Erythroblast (primary cell): ENCODE data around the gene NDUFA13.
A peak's percentile ranks its signal among the peaks of the same experiment; 100 is the strongest.

ENCODE experiments used
- DNase-seq, 2 experiments: peaks; one replicate each; lab custom pipeline; 2025; lab: John Stamatoyannopoulos, UW
- GATA1 ChIP-seq: IDR thresholded peaks from 2 replicates; pipeline ENCODE4 v1.6.1; 2011; ENCODE audit warnings: low read depth, mild to moderate bottlenecking, control low read depth, low read length, moderate library complexity
- POLR2A ChIP-seq: IDR thresholded peaks from 2 replicates; pipeline ENCODE4 v1.6.1; 2011; ENCODE audit warnings: mild to moderate bottlenecking, low read length

NDUFA13 gene

DNA sequence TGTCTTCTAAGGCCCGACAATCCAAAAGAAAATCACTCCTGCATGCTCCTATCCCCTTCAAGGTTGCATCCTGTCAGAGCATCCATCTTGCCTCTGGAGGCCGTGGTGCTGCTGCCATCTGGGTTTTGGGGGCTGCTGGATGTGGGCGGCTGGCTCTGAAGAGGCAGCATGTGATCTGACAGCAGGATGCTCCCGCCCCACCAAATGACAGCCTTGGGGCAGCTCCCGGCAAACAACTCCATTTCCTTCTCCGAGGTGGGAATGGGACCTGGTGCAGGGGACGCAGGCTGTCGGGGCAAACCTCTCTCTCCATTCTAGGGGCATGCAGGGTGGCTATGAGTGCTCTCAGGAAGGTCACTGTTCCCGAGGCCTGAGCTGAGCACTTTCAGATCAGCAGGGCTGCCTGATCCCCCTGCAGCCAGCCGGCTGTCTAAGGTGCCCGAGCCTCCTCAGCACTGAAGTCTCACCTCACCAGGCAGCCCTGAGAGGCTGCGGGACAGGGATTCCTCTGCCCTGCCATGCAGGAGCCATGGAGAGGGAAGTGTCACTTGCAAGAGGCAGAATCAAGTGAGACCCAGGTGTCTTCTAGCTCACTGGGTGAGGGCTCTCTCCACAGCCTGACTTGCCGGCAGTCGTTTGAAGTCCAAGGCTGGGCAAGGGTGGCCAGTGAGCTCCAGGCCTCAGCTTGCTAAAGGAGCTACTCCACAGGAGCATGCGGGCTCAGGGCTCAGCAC, 29.5 kb upstream of the NDUFA13 start:
- TF ChIP-seq POLR2A = no peak
- TF ChIP-seq GATA1 = no peak
- no peak for DNase-seq

DNA sequence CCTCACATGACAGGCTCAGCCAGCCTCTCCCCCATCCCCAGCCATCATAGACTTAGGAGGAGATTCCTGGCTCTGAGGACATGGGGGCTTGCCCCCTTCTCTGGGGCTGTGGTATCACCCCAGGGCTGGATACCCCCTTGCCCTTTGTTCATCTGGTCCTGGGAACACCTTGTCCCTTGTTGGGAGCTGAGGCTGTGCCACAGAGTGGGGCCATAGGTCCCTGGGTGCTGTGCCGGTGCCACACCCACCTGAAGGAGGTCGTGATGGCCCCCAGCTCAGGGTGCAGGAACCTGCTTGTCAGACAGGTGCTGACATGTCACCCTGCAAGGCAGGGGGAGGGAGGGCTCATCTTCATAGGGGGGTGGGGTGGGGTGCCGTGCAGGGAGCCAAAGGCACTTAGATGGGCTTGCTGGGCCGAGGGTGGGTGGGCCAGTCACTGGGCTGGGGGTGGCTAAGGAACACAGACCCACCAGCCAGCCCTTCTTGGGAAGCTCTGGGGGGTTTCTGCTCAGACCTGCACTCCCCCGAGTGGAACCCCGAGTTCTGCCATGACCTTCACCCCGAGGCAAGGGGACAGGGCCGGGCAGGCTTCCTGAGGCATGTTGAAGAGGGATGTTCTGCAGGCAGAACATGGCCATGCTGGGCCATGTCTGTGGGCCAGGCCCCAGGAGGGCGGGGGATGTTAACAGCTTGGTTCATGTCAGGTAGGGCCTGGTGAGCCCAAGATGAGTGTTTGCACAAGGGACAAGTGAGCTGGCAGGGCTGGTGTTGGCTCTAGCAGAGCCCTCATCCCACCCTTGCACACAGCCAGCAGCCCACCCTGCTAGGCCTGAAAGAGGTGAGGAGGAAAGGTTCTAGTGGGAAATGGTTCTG, 28.7 kb upstream of the NDUFA13 start:
- TF ChIP-seq POLR2A (no peak), GATA1 (no peak)
- DNase-seq = peak in 1 of 2 experiments; percentile 44

GRCh38 chr19:19487950-19488874, 27.8 kb upstream of the NDUFA13 start:
- TF ChIP-seq GATA1 = no peak
- no peak for TF ChIP-seq POLR2A
- peak; percentile 90 to 91 for DNase-seq

GRCh38 chr19:19488875-19489690, 26.9 kb upstream of the NDUFA13 start:
- TF ChIP-seq POLR2A (peak; percentile 41), GATA1 (no peak)
- DNase-seq = peak; percentile 96

DNA sequence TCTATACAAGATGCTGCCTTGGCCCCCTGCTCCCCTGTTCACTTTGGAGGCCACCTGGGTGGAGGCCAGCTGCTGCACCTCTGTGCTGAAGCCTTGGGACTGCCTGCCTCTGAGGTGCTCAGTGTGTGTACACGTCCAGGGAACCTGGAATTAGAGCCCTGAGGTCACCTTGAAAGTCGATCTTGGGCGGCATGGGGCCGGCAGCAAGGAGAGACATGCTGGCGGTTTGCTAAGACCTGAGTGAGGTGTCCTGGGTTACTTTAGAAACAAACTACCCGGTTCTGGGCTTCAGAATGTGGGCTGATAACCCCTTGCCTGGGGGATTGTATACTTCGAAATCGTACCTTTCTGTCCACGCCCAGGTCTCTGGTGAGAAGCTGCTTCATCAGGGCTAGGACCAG, 26.2 kb upstream of the NDUFA13 start:
- DNase-seq = no peak
- TF ChIP-seq POLR2A = no peak
- TF ChIP-seq GATA1 = no peak

DNA sequence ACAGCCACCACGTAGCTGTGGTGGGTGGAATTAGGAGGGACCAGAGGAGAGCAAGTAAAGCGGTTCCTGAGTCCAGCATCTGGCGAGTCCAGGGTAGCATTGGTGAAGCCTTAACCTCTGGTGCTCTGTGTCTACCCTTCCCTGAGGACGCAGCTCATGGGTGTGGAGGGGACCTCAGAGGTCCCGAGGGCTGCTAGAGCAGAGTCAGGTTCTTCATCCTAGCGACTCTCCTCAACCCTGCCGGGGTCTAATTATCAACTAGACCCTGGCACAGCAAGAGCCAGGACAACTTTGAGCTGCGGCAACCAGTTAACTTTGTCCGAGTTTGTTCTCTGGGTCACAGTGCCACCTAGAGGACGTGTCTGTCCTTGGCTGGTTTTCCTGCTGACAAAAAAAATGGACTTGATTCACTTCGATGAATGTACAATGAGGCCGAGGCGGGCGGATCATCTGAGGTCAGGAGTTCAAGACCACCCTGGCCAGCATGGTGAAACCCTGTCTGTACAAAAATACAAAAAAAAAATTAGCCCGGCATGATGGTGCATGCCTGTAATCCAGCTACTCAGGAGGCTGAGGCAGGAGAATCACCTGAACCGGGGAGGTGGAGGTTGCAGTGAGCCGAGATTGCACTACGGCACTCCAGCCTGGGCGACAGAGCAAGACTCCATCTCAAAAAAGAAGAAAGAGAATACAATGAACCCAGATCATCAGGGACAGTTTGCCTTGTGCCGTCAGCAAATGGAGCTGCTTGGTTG, 25.6 kb upstream of the NDUFA13 start:
- TF ChIP-seq GATA1 = no peak
- no peak for TF ChIP-seq POLR2A
- peak; percentile 85 to 92 for DNase-seq

DNA sequence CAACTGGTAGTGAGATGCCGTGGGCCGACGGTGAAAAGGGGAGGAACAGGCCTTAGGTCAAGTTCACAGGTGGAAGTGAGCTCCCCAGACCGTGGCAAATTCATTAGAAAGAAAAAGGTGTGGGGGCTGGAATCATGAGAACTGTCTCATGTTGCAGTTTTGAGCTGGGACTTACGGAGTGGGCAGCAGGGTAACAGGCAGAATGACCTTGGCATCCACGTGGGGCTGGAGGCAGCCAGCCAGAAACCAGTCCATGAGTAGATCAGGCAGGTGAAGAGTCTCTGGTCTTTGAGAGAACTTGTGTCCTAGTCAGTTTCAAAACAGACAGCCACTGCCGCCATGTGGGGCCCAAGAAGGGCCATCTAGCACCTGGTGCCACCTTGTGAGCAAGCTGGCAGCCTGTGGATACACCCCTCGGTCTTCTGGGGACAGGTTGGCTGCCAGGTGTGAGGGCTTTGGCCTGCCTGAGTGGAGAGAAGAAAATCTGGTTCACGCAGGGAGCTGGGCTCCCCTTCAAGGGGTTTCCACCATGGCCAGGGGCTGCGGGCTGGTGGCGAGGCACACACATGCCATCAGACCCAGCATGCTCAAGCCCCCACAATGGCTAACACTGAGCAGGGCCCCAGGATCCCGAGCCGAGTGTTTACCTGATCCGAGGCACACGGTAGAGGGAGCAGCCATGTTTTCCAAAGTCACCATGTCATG, 24.6 kb upstream of the NDUFA13 start:
- no peak for TF ChIP-seq GATA1
- TF ChIP-seq POLR2A = no peak
- DNase-seq = no peak

GRCh38 chr19:19492026-19492610, 23.9 kb upstream of the NDUFA13 start:
- TF ChIP-seq GATA1 (no peak), POLR2A (no peak)
- DNase-seq = no peak

DNA sequence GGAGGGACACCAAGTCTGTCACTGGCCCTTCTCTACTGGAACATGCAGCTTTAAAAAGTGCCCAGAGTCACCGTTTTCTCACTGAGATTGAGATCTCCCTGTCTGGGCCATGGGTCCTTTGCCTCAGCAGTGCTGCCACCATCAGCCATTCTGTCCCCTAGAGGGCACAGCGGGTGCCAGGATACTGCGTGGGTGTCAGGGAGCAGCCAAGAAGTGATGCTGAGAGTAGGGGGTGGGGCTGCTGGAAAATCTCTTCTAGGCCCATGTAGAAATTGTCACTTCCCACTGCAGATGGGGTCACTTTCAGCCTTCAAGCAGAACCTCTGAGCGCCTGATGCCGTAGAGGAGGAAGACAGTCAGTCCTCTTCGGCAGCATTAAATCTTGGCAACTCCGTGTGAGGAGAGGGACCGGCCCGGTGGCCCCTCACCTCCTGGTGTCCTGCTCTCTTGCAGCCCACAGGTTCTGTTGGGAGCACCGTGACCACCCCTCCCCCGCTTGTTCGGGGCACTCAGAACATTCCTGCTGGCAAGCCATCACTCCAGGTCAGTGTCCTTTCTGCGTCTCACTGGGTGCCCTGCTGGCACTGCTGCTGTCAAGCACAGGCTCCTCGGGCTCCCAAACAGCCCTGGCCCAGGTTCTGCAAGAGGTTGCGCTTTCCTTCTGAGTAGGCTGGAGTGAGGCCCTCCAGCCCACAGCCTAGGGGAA, 22.0 kb upstream of the NDUFA13 start:
- TF ChIP-seq GATA1 = no peak
- TF ChIP-seq POLR2A = no peak
- no peak for DNase-seq
